Measurements from ENCODE around the gene DCLK2. TPM values are rescaled to one million over a fixed set of nuclear protein-coding genes. Genes with fewer than 3 reads are reported as not detected.

DCLK2 gene
- total RNA-seq, 4 donors from 2014 or later: 0.61 to 4.0 (median 0.74) TPM

GRCh38 chr4:150217192-150217591 is 138.9 kb downstream of the DCLK2 start:
- Histone ChIP-seq H3K36me3 (no peaks in the 10 kb centered on the region), H3K9me3 (no peaks in the 10 kb centered on the region), H3K4me3 (no peak overlapping the region), H3K4me1 (peaks cover 0 to 21% (median 0%) of the 10 kb centered on the region in 3 donors), H3K27me3 (no peaks in the 10 kb centered on the region), H3K27ac (peak overlapping the region in 1 of 4 donors; percentile 49)
- no peak for TF ChIP-seq POLR2A (IDR thresholded peaks at IDR 0.05)
- TF ChIP-seq, protein P1, sequence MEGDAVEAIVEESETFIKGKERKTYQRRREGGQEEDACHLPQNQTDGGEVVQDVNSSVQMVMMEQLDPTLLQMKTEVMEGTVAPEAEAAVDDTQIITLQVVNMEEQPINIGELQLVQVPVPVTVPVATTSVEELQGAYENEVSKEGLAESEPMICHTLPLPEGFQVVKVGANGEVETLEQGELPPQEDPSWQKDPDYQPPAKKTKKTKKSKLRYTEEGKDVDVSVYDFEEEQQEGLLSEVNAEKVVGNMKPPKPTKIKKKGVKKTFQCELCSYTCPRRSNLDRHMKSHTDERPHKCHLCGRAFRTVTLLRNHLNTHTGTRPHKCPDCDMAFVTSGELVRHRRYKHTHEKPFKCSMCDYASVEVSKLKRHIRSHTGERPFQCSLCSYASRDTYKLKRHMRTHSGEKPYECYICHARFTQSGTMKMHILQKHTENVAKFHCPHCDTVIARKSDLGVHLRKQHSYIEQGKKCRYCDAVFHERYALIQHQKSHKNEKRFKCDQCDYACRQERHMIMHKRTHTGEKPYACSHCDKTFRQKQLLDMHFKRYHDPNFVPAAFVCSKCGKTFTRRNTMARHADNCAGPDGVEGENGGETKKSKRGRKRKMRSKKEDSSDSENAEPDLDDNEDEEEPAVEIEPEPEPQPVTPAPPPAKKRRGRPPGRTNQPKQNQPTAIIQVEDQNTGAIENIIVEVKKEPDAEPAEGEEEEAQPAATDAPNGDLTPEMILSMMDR (IDR thresholded peaks at IDR 0.05): peak in 3 of 6 experiments; percentile 14 to 47 (median 19)
- no peak for DNase-seq
- WGBS, 2 donors: 29 to 46% methylated on average over 3 of the region's 3 CpGs
- intact Hi-C loops (cut with DNase I): loop anchor here (5.0 kb wide), 1 partner anchor 210 kb away; no protein-coding TSS in a partner anchor

GRCh38 chr4:150217808-150218207 is 139.6 kb downstream of the DCLK2 start:
- Histone ChIP-seq H3K36me3 (no peaks in the 10 kb centered on the region), H3K9me3 (no peaks in the 10 kb centered on the region), H3K27ac (no peak overlapping the region), H3K4me1 (peaks cover 0 to 20% (median 0%) of the 10 kb centered on the region in 3 donors), H3K4me3 (no peak overlapping the region), H3K27me3 (no peaks in the 10 kb centered on the region)
- WGBS, 2 donors: 51 to 75% methylated on average over 7 to 8 of the region's 8 CpGs
- no peak for TF ChIP-seq POLR2A (IDR thresholded peaks at IDR 0.05)
- TF ChIP-seq, protein P1 (IDR thresholded peaks at IDR 0.05): no peak
- intact Hi-C loops (cut with DNase I): loop anchor here (5.0 kb wide), 1 partner anchor 211 kb away; no protein-coding TSS in a partner anchor
- no peak for DNase-seq

DNA sequence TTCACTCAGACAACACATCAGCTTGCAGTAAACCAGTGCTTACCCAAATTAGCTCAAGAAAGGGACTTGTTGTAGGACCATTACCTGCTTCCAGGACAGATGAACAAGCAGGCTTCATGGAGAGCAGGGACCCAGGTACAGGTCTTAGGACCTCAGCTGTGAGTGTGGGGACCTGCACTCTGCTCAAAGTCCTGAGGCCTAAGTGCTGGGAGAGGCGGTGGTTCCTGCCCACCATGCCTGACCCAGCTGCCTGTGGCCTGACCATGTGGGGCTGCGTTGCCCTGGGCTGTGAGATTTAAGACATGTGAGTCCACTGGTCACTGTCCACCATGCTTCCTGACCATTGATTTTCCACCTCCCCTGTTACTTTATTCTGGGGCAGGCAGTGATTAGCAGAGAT is 140.2 kb downstream of the DCLK2 start:
- TF ChIP-seq POLR2A (IDR thresholded peaks at IDR 0.05): no peak
- TF ChIP-seq, protein P1 (IDR thresholded peaks at IDR 0.05): no peak
- Histone ChIP-seq H3K27me3 (no peaks in the 10 kb centered on the region), H3K4me3 (no peak overlapping the region), H3K36me3 (no peaks in the 10 kb centered on the region), H3K9me3 (no peaks in the 10 kb centered on the region), H3K27ac (no peak overlapping the region), H3K4me1 (peaks cover 0 to 15% (median 0%) of the 10 kb centered on the region in 3 donors)
- WGBS, 2 donors: 93% methylated on average over 2 of the region's 2 CpGs; no CpG with 5 or more reads in 1 of the 2 donors
- DNase-seq: no peak
- intact Hi-C loops (cut with DNase I): loop anchor here (5.0 kb wide), 1 partner anchor 211 kb away; no protein-coding TSS in a partner anchor

GRCh38 chr4:150219841-150220240 is 141.6 kb downstream of the DCLK2 start:
- 41 to 51% methylated on average over 4 of the region's 4 CpGs for WGBS, 2 donors
- Histone ChIP-seq H3K9me3 (no peaks in the 10 kb centered on the region), H3K36me3 (no peaks in the 10 kb centered on the region), H3K27ac (no peak overlapping the region), H3K4me1 (peaks cover 0 to 15% (median 0%) of the 10 kb centered on the region in 3 donors), H3K27me3 (no peaks in the 10 kb centered on the region), H3K4me3 (no peak overlapping the region)
- TF ChIP-seq POLR2A (IDR thresholded peaks at IDR 0.05): no peak
- TF ChIP-seq, protein P1 (IDR thresholded peaks at IDR 0.05): no peak
- no peak for DNase-seq
- intact Hi-C loops (cut with DNase I): loop anchor here (5.0 kb wide), 1 partner anchor 213 kb away; no protein-coding TSS in a partner anchor

- intact Hi-C loops (cut with DNase I): no loop called here
- TF ChIP-seq POLR2A (IDR thresholded peaks at IDR 0.05): no peak
- TF ChIP-seq, protein P1 (IDR thresholded peaks at IDR 0.05): no peak
- Histone ChIP-seq H3K27me3 (no peaks in the 10 kb centered on the region), H3K36me3 (no peaks in the 10 kb centered on the region), H3K9me3 (no peaks in the 10 kb centered on the region), H3K27ac (peak overlapping the region in 2 of 4 donors; percentile 32 to 40), H3K4me1 (peaks cover 0 to 4% (median 0%) of the 10 kb centered on the region in 3 donors), H3K4me3 (no peak overlapping the region)
- 63 to 69% methylated on average over 6 of the region's 6 CpGs for WGBS, 2 donors
- no peak for DNase-seq
Measured at GRCh38 chr4:150224896-150225591, 146.8 kb downstream of the DCLK2 start.
